Gastroesophageal sphincter (tissue), 3 donors: Measurements from ENCODE around the gene PUDP.

Experiments
- POLR2A ChIP-seq, 2 donors: fragments of 450-650 bp; IDR thresholded peaks; one replicate each; pipeline ENCODE4 v1.6.1; 2017; ENCODE audit warnings: antibody characterized with exemption in 2 of 2, mild to moderate bottlenecking in 2 of 2, moderate library complexity in 1 of 2
- TF ChIP-seq, protein P1 (sequence below), 4 experiments: fragments of 200-600 bp in 2 of 4; fragments of 450-650 bp in 2 of 4; sonication (generic) in 1 of 4; IDR thresholded peaks; one replicate each; pipeline ENCODE4 v1.5.1; 2017 to 2019; ENCODE audit warnings: antibody characterized with exemption in 4 of 4, mild to moderate bottlenecking in 2 of 4, moderate library complexity in 2 of 4

DNA sequence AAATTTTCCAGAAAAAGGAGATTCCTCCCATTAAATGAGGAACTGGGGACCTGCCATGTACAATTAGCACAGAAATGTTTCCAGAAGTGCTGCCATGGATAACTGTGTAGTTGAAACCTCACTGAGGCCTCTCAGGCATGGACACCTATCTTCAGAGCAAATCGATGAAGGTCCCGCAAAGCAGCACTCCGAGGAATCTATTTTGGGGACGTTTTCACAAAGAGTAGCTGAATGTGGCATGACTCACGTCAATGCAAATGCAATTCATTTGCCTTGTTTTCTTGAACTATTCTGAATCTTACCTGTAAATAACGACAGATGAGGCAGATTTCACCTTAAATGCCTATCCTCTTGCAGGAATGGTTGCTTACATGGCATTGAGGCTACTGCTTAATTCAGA is 87.5 kb downstream of the PUDP start:
- TF ChIP-seq, protein P1, sequence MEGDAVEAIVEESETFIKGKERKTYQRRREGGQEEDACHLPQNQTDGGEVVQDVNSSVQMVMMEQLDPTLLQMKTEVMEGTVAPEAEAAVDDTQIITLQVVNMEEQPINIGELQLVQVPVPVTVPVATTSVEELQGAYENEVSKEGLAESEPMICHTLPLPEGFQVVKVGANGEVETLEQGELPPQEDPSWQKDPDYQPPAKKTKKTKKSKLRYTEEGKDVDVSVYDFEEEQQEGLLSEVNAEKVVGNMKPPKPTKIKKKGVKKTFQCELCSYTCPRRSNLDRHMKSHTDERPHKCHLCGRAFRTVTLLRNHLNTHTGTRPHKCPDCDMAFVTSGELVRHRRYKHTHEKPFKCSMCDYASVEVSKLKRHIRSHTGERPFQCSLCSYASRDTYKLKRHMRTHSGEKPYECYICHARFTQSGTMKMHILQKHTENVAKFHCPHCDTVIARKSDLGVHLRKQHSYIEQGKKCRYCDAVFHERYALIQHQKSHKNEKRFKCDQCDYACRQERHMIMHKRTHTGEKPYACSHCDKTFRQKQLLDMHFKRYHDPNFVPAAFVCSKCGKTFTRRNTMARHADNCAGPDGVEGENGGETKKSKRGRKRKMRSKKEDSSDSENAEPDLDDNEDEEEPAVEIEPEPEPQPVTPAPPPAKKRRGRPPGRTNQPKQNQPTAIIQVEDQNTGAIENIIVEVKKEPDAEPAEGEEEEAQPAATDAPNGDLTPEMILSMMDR (IDR thresholded peaks at IDR 0.05), result no peak
- TF ChIP-seq POLR2A (IDR thresholded peaks at IDR 0.05), result no peak
